OCI-LY3 (cell line): ENCODE data around the gene FBXL19.

Source experiments
- EZH2phosphoT487 ChIP-seq: fragments of 200-600 bp; shearing (Covaris generic); IDR thresholded peaks from 2 replicates; pipeline ENCODE4 v1.6.1; 2018; ENCODE audit warnings: antibody characterized with exemption, mixed run types, low read depth
- TF ChIP-seq, protein P1 (sequence below): fragments of 200-600, 300-600 bp; sonication (generic); IDR thresholded peaks from 2 replicates; pipeline ENCODE4 v1.5.1; 2014; ENCODE audit warnings: antibody characterized with exemption, low read length, low read depth

GRCh38 chr16:30924076-30924912 lies 922 bp downstream of the FBXL19 start:
- TF ChIP-seq, protein P1, sequence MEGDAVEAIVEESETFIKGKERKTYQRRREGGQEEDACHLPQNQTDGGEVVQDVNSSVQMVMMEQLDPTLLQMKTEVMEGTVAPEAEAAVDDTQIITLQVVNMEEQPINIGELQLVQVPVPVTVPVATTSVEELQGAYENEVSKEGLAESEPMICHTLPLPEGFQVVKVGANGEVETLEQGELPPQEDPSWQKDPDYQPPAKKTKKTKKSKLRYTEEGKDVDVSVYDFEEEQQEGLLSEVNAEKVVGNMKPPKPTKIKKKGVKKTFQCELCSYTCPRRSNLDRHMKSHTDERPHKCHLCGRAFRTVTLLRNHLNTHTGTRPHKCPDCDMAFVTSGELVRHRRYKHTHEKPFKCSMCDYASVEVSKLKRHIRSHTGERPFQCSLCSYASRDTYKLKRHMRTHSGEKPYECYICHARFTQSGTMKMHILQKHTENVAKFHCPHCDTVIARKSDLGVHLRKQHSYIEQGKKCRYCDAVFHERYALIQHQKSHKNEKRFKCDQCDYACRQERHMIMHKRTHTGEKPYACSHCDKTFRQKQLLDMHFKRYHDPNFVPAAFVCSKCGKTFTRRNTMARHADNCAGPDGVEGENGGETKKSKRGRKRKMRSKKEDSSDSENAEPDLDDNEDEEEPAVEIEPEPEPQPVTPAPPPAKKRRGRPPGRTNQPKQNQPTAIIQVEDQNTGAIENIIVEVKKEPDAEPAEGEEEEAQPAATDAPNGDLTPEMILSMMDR: no peak
- no peak for TF ChIP-seq EZH2phosphoT487
